ENCODE data around the gene OR5B21.

Gene OR5B21

GRCh38 chr11:58490827-58491226 lies 17.1 kb downstream of the OR5B21 start:
- DNase-seq = no peak

DNA sequence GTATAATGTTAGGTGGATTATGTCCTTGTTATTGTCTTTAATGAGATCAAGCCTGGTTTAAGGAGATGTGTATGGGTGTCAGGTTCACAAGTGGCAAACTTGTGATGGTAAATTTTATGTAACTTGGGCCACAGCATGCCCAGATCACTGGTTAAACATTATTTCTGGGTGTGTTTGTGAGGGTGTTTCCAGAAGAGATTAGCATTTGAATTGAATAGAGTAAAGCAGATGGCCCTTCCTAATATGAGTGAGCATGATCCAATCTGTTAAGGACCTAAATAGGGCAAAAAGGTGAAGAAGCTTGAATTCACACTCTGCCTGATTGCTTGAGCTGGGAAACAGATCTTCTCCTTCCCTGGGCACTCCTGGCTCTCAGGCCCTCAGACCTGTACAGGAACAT lies 20.7 kb downstream of the OR5B21 start:
- DNase-seq = no peak

DNA sequence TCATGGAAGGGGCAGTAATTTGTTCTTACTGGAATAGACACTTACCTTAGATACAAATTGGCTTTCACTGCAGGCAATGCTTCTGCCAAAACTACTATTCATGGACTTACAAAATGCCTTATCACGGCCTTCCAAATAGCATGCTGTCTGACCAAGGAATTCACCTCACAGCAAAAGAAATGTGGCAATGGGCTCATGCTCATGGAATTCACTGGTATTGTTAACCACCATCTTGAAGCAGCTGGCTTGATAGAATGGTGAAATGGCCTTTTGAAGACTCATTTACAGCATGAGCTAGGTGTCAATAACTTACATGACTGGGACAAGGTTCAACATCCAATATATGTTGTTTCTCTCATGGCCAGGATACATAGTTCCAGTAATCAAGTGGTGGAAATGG lies 21.9 kb downstream of the OR5B21 start:
- no peak for DNase-seq

GRCh38 chr11:58471892-58472291 lies 36.0 kb downstream of the OR5B21 start:
- no peak for DNase-seq

DNA sequence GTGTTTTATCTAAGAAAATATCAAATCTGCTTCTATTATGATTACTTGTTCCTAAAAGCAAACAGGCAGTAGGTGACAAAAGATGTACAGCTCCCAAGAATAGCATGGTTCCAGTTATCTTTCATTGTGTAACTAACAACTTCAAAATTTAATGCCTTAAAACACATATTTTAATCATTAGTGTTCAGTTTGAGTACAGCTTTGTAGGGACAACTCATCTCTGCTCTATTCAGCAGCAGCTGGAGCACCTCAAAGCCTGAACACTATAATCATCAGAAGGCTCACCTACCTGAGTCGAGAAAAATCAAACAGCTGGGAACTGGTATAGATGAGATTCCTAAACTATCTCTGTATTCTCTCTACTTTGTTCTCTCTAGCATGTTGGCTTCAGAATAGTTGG lies 41.6 kb downstream of the OR5B21 start:
- no peak for DNase-seq

GRCh38 chr11:58465690-58466089 lies 42.2 kb downstream of the OR5B21 start:
- DNase-seq = no peak
